Pancreas (tissue), 10 donors: Measurements from ENCODE around the gene REPIN1. TPM values are rescaled to one million over a fixed set of nuclear protein-coding genes. Genes with fewer than 3 reads are reported as not detected.

ENCODE experiments used
- ATAC-seq, 4 donors: fragments of 200-7000 bp; cut with Tn5 transposase; one replicate each; pipeline versions ENCODE4 v1.8.0 to v1.9.1; 2020; ENCODE audit warnings: mild to moderate bottlenecking in 4 of 4, moderate library complexity in 4 of 4
- DNase-seq, 6 donors: peaks; one replicate each; pipeline ENCODE4 v3.0.0-alpha.2; 2020
- FAIRE-seq: peaks from 2 replicates; lab custom pipeline; 2012; peaks lifted over from hg19 to GRCh38; lab: Jason Lieb, UNC
- H3K27ac ChIP-seq, 4 donors: fragments of 200-600 bp; sonication (generic); 1 replicate in 3 of 4; 2 replicates in 1 of 4; pipeline versions ENCODE4 v1.5.0 to v1.8.0; 2020
- H3K27me3 ChIP-seq, 4 donors: fragments of 200-600 bp; one replicate each; pipeline ENCODE4 v1.8.0; 2021
- H3K36me3 ChIP-seq, 3 donors: fragments of 200-600 bp; sonication (generic) in 1 of 3; one replicate each; pipeline versions ENCODE4 v1.5.0 to v1.8.0; 2020 to 2021
- H3K4me1 ChIP-seq, 3 donors: fragments of 200-600 bp; one replicate each; pipeline ENCODE4 v1.8.0; 2021
- H3K4me3 ChIP-seq, 4 donors: fragments of 200-600 bp; sonication (generic) in 2 of 4; one replicate each; pipeline versions ENCODE4 v1.5.0 to v1.8.0; 2020 to 2021
- H3K9me3 ChIP-seq, 4 donors: fragments of 200-600 bp; one replicate each; pipeline ENCODE4 v1.8.0; 2021
- CTCF ChIP-seq, 4 donors: fragments of 200-600 bp; sonication (generic) in 3 of 4; IDR thresholded peaks; one replicate each; pipeline versions ENCODE4 v1.5.0 to v1.8.0; 2021; ENCODE audit warnings: antibody characterized with exemption in 4 of 4
- WGBS, 2 donors: extraction: QIAGEN DNeasy Blood & Tissue Kit; methylation state at CpG; one replicate each; pipeline ENCODE4 v1.1.7; 2013; 5-methylcytosine and 5-hydroxymethylcytosine counted together
- intact Hi-C, 3 donors: fragments of 100-400 bp; cut with DNase I; formaldehyde crosslinking; loops; one replicate each; pipeline versions ENCODE4 v1.11.1 to v1.14.2; 2022
- polyA plus RNA-seq, 2 donors: library from polyadenylated mRNA; stranded (reverse); fragments of 200-250 nt; gene quantifications; one replicate each; pipeline ENCODE4 v1.2.3, GENCODE V29; 2013
- total RNA-seq, 6 donors: library from RNA; stranded (reverse); fragmentation: NEBNext Ultra II Directional in 4 of 6; extraction: Animal tissue kit (Norgen Biotek cat#: 25700) in 4 of 6; gene quantifications; one replicate each; pipeline versions ENCODE4 v1.2.1 to v1.2.4, GENCODE V29; 2021 to 2023
- donor health status: healthy with polysubstance abuse.
- donor health status: DM: no; HTN: no; CAD: no; lungs with moderate emphysema.
- donor health status: DM: no; HTN: no; CAD: no.
- donor health status: control.
- donor health status: control.
- donor health status: Bipolar disorder and iron deficiency.
- donor health status: DM: yes; HTN: yes; CAD: no.
- donor health status: DM: no; HTN: no; CAD: no.
- donor health status: DM: no; HTN: no; CAD: no.
- donor health status: DM: yes; HTN: yes; CAD: no.

The REPIN1 gene
- 10 to 100 TPM; 48.1 to 76.3 (median 63.2) TPM for total RNA-seq
- polyA plus RNA-seq: 10 to 100 TPM; 57.5 to 78.8 TPM

- no peaks in the 10 kb centered on the region for H3K27me3 ChIP-seq
- intact Hi-C loops: no loop called here
- peak; percentile 92 to 98 (median 96) for DNase-seq
- peak within 1 kb of the TSS; percentile 82 to 97 (median 88) for H3K4me3 ChIP-seq
- peak within 1 kb of the TSS; percentile 94 to 99 (median 98) for H3K27ac ChIP-seq
- WGBS, 2 donors: 0 to 1% methylated on average over 58 to 85 of the region's 85 CpGs
- peak; percentile 80 to 90 (median 86) for ATAC-seq
- no peak for TF ChIP-seq CTCF (IDR thresholded peaks at IDR 0.05)
- no peak for FAIRE-seq
- peaks cover 0 to 20% (median 18%) of the 10 kb centered on the region in 3 donors for H3K36me3 ChIP-seq
- H3K4me1 ChIP-seq: peaks cover 15 to 33% (median 22%) of the 10 kb centered on the region in 3 donors
- H3K9me3 ChIP-seq: no peaks in the 10 kb centered on the region
These were observed at the start of gene REPIN1 for GRCh38 chr7:150368096-150368883. TSS of gene REPIN1 (plus strand) at chr7:150368822. CDS start at chr7:150369712, 890 bp downstream.

- Histone ChIP-seq H3K9me3 (no peaks in the 10 kb centered on the region), H3K36me3 (no peaks in the 10 kb centered on the region), H3K4me1 (peaks cover 15 to 33% (median 17%) of the 10 kb centered on the region in 3 donors), H3K27ac (peak overlapping the region; percentile 20 to 99 (median 72)), H3K4me3 (peak overlapping the region in 2 of 4 donors; percentile 64 to 82), H3K27me3 (no peaks in the 10 kb centered on the region)
- 75 to 84% methylated on average over 3 of the region's 3 CpGs for WGBS, 2 donors
- no peak for ATAC-seq
- DNase-seq: no peak
- FAIRE-seq: no peak
- no peak for TF ChIP-seq CTCF (IDR thresholded peaks at IDR 0.05)
- intact Hi-C loops: no loop called here
These were observed 46.9 kb upstream of the REPIN1 start for GRCh38 chr7:150321788-150322113.

GRCh38 chr7:150322114-150322832 is 46.3 kb upstream of the REPIN1 start:
- H3K4me3 ChIP-seq: peak overlapping the region; percentile 64 to 82 (median 74)
- intact Hi-C loops: no loop called here
- peaks cover 11 to 30% (median 17%) of the 10 kb centered on the region in 3 donors for H3K4me1 ChIP-seq
- no peak for TF ChIP-seq CTCF (IDR thresholded peaks at IDR 0.05)
- H3K27ac ChIP-seq: peak overlapping the region; percentile 98 to 99 (median 98)
- DNase-seq (peak in 2 of 6 donors; percentile 39 to 50), ATAC-seq (peak; percentile 2 to 5 (median 3)), FAIRE-seq (no peak)
- H3K27me3 ChIP-seq: no peaks in the 10 kb centered on the region
- peaks cover 0 to 4% (median 0%) of the 10 kb centered on the region in 3 donors for H3K36me3 ChIP-seq
- no peaks in the 10 kb centered on the region for H3K9me3 ChIP-seq
- WGBS, 2 donors: 23 to 27% methylated on average over 4 of the region's 4 CpGs

GRCh38 chr7:150322833-150323681 is 45.6 kb upstream of the REPIN1 start, which contains the start of the genes ACTR3C and LRRC61:
TSS of gene ACTR3C (minus strand) at chr7:150323545. CDS start at chr7:150295296, 28,249 bp downstream.
TSS of gene LRRC61 (plus strand) at chr7:150323355. CDS start at chr7:150336862, 13,507 bp downstream.
- peaks cover 11 to 30% (median 17%) of the 10 kb centered on the region in 3 donors for H3K4me1 ChIP-seq
- DNase-seq (peak; percentile 70 to 89 (median 80)), FAIRE-seq (no peak), ATAC-seq (peak; percentile 79 to 85 (median 83))
- WGBS, 2 donors: 1 to 2% methylated on average over 77 to 82 of the region's 82 CpGs
- peak within 1 kb of the TSS; percentile 64 to 82 (median 74) for H3K4me3 ChIP-seq
- intact Hi-C loops: no loop called here
- H3K9me3 ChIP-seq: no peaks in the 10 kb centered on the region
- peaks cover 0 to 7% (median 0%) of the 10 kb centered on the region in 3 donors for H3K36me3 ChIP-seq
- peak in 2 of 4 donors; percentile 14 to 18 for TF ChIP-seq CTCF (IDR thresholded peaks at IDR 0.05)
- no peaks in the 10 kb centered on the region for H3K27me3 ChIP-seq
- peak within 1 kb of the TSS; percentile 98 to 99 (median 98) for H3K27ac ChIP-seq
